Loucy (cell line): ENCODE results near the gene CAMK1.

ENCODE experiments used
- H2AFZ ChIP-seq: fragments of 200-600 bp; sonication (generic); 2 replicates; pipeline ENCODE4 v1.6.0; 2016; ENCODE audit warnings: antibody characterized with exemption, mild to moderate bottlenecking, low read length, moderate library complexity
- H3F3A ChIP-seq: fragments of 200-600 bp; 2 replicates; pipeline ENCODE4 v1.6.0; 2016; ENCODE audit warnings: antibody characterized with exemption, low read depth, mild to moderate bottlenecking
- H3K27me3 ChIP-seq: fragments of 200-600 bp; sonication (generic); 2 replicates; pipeline ENCODE4 v1.6.1; 2014; ENCODE audit warnings: low read length, mild to moderate bottlenecking; ENCODE audit not compliant: insufficient read depth, poor library complexity, severe bottlenecking
- H3K36me3 ChIP-seq: fragments of 200-600 bp; sonication (generic); 2 replicates; pipeline ENCODE4 v1.6.1; 2016; ENCODE audit warnings: low read length; ENCODE audit not compliant: insufficient read depth
- H3K4me1 ChIP-seq: fragments of 200-600 bp; sonication (generic); 2 replicates; pipeline ENCODE4 v1.5.1; 2014; ENCODE audit warnings: low read length, mild to moderate bottlenecking; ENCODE audit not compliant: insufficient read depth, poor library complexity, severe bottlenecking
- H3K4me2 ChIP-seq: fragments of 200-600 bp; sonication (generic); 2 replicates; pipeline ENCODE4 v1.6.0; 2014; ENCODE audit warnings: antibody characterized with exemption, low read length, low read depth, mild to moderate bottlenecking; ENCODE audit not compliant: poor library complexity, severe bottlenecking
- H3K4me3 ChIP-seq: fragments of 200-600 bp; sonication (generic); 2 replicates; pipeline ENCODE4 v1.5.1; 2014; ENCODE audit warnings: low read length, mild to moderate bottlenecking, mixed read lengths; ENCODE audit not compliant: poor library complexity, severe bottlenecking
- H3K79me2 ChIP-seq: fragments of 200-600 bp; sonication (generic); 2 replicates; pipeline ENCODE4 v1.6.1; 2014; ENCODE audit warnings: low read length; ENCODE audit not compliant: insufficient read depth
- H3K9ac ChIP-seq: fragments of 200-600 bp; sonication (generic); 2 replicates; pipeline ENCODE4 v1.6.0; 2014; ENCODE audit warnings: mild to moderate bottlenecking, low read depth, low read length, moderate library complexity; ENCODE audit not compliant: poor library complexity, severe bottlenecking
- H3K9me2 ChIP-seq: fragments of 200-600 bp; sonication (generic); replicated peaks from 2 replicates; pipeline ENCODE4 v1.6.1; 2016; ENCODE audit warnings: low read depth, low read length, mixed read lengths
- H3K9me3 ChIP-seq: fragments of 200-600 bp; sonication (generic); 2 replicates; pipeline ENCODE4 v1.6.1; 2014; ENCODE audit warnings: mild to moderate bottlenecking, antibody characterized with exemption, low read length, low read depth; ENCODE audit not compliant: insufficient read depth
- H4K20me1 ChIP-seq: fragments of 200-600 bp; sonication (generic); 2 replicates; pipeline ENCODE4 v1.6.0; 2014; ENCODE audit warnings: antibody characterized with exemption, low read length, mild to moderate bottlenecking; ENCODE audit not compliant: insufficient read depth, poor library complexity, severe bottlenecking
- CTCF ChIP-seq: fragments of 200-600 bp; sonication (generic); conservative IDR thresholded peaks from 2 replicates; pipeline ENCODE4 v1.5.1; 2014; ENCODE audit warnings: mild to moderate bottlenecking, antibody characterized with exemption, low read length
- EZH2phosphoT487 ChIP-seq: fragments of 200-600 bp; IDR thresholded peaks from 2 replicates; pipeline ENCODE4 v1.6.1; 2018; ENCODE audit warnings: antibody characterized with exemption, mild to moderate bottlenecking, moderate library complexity, borderline replicate concordance

CAMK1 gene

DNA sequence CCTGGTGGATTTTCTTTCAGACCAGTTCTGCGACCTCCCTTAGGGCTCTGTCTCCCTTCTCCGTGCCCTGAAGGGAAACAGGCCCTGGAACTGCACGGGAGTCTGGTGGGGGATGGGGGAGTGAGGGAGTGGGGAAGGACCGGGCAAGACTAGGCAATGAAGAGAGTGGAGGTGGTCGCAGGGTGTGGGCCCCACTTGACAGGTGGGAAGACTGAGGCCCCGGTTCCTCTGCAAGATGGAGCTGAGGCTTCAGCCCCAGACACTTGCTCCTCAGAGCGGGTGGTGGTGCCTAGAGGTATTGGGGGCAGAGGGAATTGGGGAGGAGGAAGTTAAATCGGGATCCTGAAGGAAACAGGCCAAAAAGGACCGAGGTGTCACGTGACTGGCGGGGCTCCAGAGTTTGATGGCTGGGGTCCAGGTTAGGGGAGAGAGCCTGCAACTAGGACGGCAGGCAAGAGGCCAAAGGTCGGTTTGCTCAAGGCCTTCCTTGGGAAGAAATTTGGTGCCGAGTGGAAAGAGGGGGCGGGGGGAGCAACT lies 597 bp upstream of the CAMK1 start:
- Histone ChIP-seq H3K4me2 (no peak overlapping the region), H3K4me3 (no peak overlapping the region), H3K9ac (no peak overlapping the region), H3F3A (no peaks in the 10 kb centered on the region), H3K27me3 (no peaks in the 10 kb centered on the region), H3K9me3 (no peaks in the 10 kb centered on the region), H3K79me2 (no peaks in the 10 kb centered on the region), H3K4me1 (peaks cover 10% of the 10 kb centered on the region), H2AFZ (no peak overlapping the region), H3K9me2 (no peaks in the 10 kb centered on the region), H4K20me1 (no peaks in the 10 kb centered on the region), H3K36me3 (no peaks in the 10 kb centered on the region)
- no peak for TF ChIP-seq CTCF
- TF ChIP-seq EZH2phosphoT487 = no peak

GRCh38 chr3:9769012-9769411 lies 735 bp downstream of the CAMK1 start:
- Histone ChIP-seq H2AFZ (no peak overlapping the region), H3K79me2 (no peaks in the 10 kb centered on the region), H3K36me3 (no peaks in the 10 kb centered on the region), H3K9me3 (no peaks in the 10 kb centered on the region), H3K4me3 (no peak overlapping the region), H3F3A (no peaks in the 10 kb centered on the region), H3K4me1 (peaks cover 10% of the 10 kb centered on the region), H3K4me2 (no peak overlapping the region), H3K9ac (no peak overlapping the region), H4K20me1 (no peaks in the 10 kb centered on the region), H3K27me3 (no peaks in the 10 kb centered on the region), H3K9me2 (no peaks in the 10 kb centered on the region)
- no peak for TF ChIP-seq CTCF
- no peak for TF ChIP-seq EZH2phosphoT487

DNA sequence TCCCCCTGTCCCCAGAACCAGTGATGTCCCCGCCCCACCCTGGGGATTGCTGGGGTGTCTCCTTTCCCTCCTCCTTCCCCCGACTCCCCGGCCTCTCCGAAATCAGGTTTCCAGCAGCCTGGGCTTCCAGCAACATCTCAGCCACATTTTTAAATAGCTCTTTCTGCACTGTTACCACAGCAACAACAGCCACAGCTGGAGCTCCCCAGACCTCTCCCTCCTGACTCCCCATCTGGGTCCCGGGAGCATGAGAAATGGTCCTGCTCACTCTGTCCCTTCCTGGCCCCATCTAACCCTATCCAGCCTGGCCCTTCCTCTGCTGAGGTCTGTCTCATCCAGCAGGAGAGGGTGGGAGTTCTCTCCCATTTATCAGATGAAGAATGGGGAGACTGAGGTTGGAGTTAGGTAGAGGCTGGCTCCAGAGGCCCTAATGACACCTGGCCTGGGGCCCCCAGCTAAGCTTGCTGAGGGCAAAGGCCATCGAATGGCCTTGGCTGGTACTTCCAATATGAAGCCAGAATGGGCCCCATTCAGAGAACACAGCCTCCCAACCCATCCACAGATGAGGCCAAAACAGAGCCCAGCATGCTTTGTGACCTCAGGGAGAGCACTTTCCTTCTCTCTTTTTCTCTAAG lies 1.5 kb downstream of the CAMK1 start:
- Histone ChIP-seq H3K9ac (no peak overlapping the region), H3K9me2 (no peaks in the 10 kb centered on the region), H3K36me3 (no peaks in the 10 kb centered on the region), H3K79me2 (no peaks in the 10 kb centered on the region), H4K20me1 (no peaks in the 10 kb centered on the region), H3K4me1 (peaks cover 10% of the 10 kb centered on the region), H3F3A (no peaks in the 10 kb centered on the region), H3K9me3 (no peaks in the 10 kb centered on the region), H3K27me3 (no peaks in the 10 kb centered on the region), H2AFZ (no peak overlapping the region), H3K4me2 (no peak overlapping the region), H3K4me3 (no peak overlapping the region)
- no peak for TF ChIP-seq CTCF
- no peak for TF ChIP-seq EZH2phosphoT487
